ENCODE measurements around the gene SFRP2. TPM values are rescaled to one million over a fixed set of nuclear protein-coding genes. Genes with fewer than 3 reads are reported as not detected.
A peak's percentile ranks its signal among the peaks of the same experiment; 100 is the strongest.

SFRP2 gene
- total RNA-seq: 10 to 100 TPM; 15.0 to 41.3 (median 24.0) TPM

GRCh38 chr4:153788413-153789276 is at the start of gene SFRP2:
Gene SFRP2, minus strand, starts transcription at chr4:153789083. Its CDS starts 248 bp downstream, at chr4:153788835.
- H3K27ac ChIP-seq: no peak within 1 kb of the TSS
- H3K27me3 ChIP-seq: peaks cover 51% of the 10 kb centered on the region
- H3K9me3 ChIP-seq: no peaks in the 10 kb centered on the region
- no peak for TF ChIP-seq CTCF (IDR thresholded peaks at IDR 0.05)
- TF ChIP-seq POLR2A (IDR thresholded peaks at IDR 0.05): no peak
- DNase-seq: peak in 1 of 2 donors; percentile 10
- peak within 1 kb of the TSS in 1 of 3 donors; percentile 25 for H3K4me3 ChIP-seq (replicated peaks in 1 of 3)
- peaks cover 30 to 36% of the 10 kb centered on the region in 2 donors for H3K4me1 ChIP-seq
- H3K36me3 ChIP-seq: no peaks in the 10 kb centered on the region
- 5% methylated on average over 24 to 34 of the region's 72 CpGs for WGBS, 2 donors
- intact Hi-C loops (cut with DNase I): no loop called here

- no peak overlapping the region for H3K4me3 ChIP-seq (replicated peaks in 1 of 3)
- DNase-seq: no peak
- H3K4me1 ChIP-seq: no peaks in the 10 kb centered on the region
- no peaks in the 10 kb centered on the region for H3K27me3 ChIP-seq
- WGBS, 2 donors: 54 to 58% methylated on average over 3 of the region's 3 CpGs
- H3K9me3 ChIP-seq: no peaks in the 10 kb centered on the region
- intact Hi-C loops (cut with DNase I): no loop called here
- H3K36me3 ChIP-seq: no peaks in the 10 kb centered on the region
- TF ChIP-seq POLR2A (IDR thresholded peaks at IDR 0.05) (no peak), CTCF (IDR thresholded peaks at IDR 0.05) (no peak)
- no peak overlapping the region for H3K27ac ChIP-seq
These were observed 49.7 kb upstream of the SFRP2 start for GRCh38 chr4:153838564-153838963.

GRCh38 chr4:153834901-153835300 is 46.0 kb upstream of the SFRP2 start:
- no peak overlapping the region for H3K4me3 ChIP-seq (replicated peaks in 1 of 3)
- no peaks in the 10 kb centered on the region for H3K27me3 ChIP-seq
- WGBS, 2 donors: 66 to 76% methylated on average over 5 of the region's 5 CpGs
- intact Hi-C loops (cut with DNase I): no loop called here
- no peak for DNase-seq
- no peaks in the 10 kb centered on the region for H3K36me3 ChIP-seq
- no peaks in the 10 kb centered on the region for H3K9me3 ChIP-seq
- no peak overlapping the region for H3K27ac ChIP-seq
- TF ChIP-seq POLR2A (IDR thresholded peaks at IDR 0.05) (no peak), CTCF (IDR thresholded peaks at IDR 0.05) (no peak)
- H3K4me1 ChIP-seq: no peaks in the 10 kb centered on the region

GRCh38 chr4:153832720-153833287 is 43.9 kb upstream of the SFRP2 start:
- DNase-seq: no peak
- Histone ChIP-seq H3K36me3 (no peaks in the 10 kb centered on the region), H3K4me3 (replicated peaks in 1 of 3) (no peak overlapping the region), H3K4me1 (no peaks in the 10 kb centered on the region), H3K27ac (no peak overlapping the region), H3K9me3 (no peaks in the 10 kb centered on the region), H3K27me3 (no peaks in the 10 kb centered on the region)
- WGBS, 2 donors: 82 to 83% methylated on average over 3 of the region's 3 CpGs
- intact Hi-C loops (cut with DNase I): no loop called here
- TF ChIP-seq CTCF (IDR thresholded peaks at IDR 0.05) (no peak), POLR2A (IDR thresholded peaks at IDR 0.05) (no peak)

- Histone ChIP-seq H3K27ac (no peak overlapping the region), H3K9me3 (no peaks in the 10 kb centered on the region), H3K4me1 (no peaks in the 10 kb centered on the region), H3K4me3 (replicated peaks in 1 of 3) (no peak overlapping the region), H3K36me3 (no peaks in the 10 kb centered on the region), H3K27me3 (no peaks in the 10 kb centered on the region)
- no peak for DNase-seq
- WGBS, 2 donors: 78 to 80% methylated on average over 4 of the region's 4 CpGs
- intact Hi-C loops (cut with DNase I): no loop called here
- no peak for TF ChIP-seq POLR2A (IDR thresholded peaks at IDR 0.05)
- TF ChIP-seq CTCF (IDR thresholded peaks at IDR 0.05): no peak
These were observed 43.2 kb upstream of the SFRP2 start for GRCh38 chr4:153832054-153832453.
